MM.1S (cell line): ENCODE results near the gene CTSH.

Experiments
- DNase-seq: peaks from one replicate; pipeline ENCODE4 v3.0.0-alpha.2; 2015
- H2AFZ ChIP-seq: fragments of 300-600 bp; sonication (generic); 2 replicates; pipeline ENCODE4 v1.6.0; 2016; ENCODE audit warnings: antibody characterized with exemption, low read length
- H3F3A ChIP-seq: fragments of 300-600 bp; sonication (generic); 2 replicates; pipeline ENCODE4 v1.6.1; 2016; ENCODE audit warnings: mild to moderate bottlenecking, antibody characterized with exemption, low read length, moderate library complexity, mixed read lengths; ENCODE audit not compliant: insufficient read depth
- H3K27ac ChIP-seq: fragments of 300-600 bp; sonication (generic); 2 replicates; pipeline ENCODE4 v1.5.1; 2016; ENCODE audit warnings: mild to moderate bottlenecking, low read length
- H3K27me3 ChIP-seq: fragments of 300-600 bp; sonication (generic); replicated peaks from 2 replicates; pipeline ENCODE4 v1.6.0; 2016; ENCODE audit warnings: low read length; ENCODE audit not compliant: insufficient read depth
- H3K36me3 ChIP-seq: fragments of 300-600 bp; sonication (generic); replicated peaks from 2 replicates; pipeline ENCODE4 v1.6.1; 2016; ENCODE audit warnings: mild to moderate bottlenecking, low read length, mixed read lengths; ENCODE audit not compliant: insufficient read depth
- H3K4me1 ChIP-seq: fragments of 300-600 bp; sonication (generic); 2 replicates; pipeline ENCODE4 v1.6.1; 2016; ENCODE audit warnings: low read length, mixed read lengths
- H3K4me2 ChIP-seq: fragments of 300-600 bp; sonication (generic); 2 replicates; pipeline ENCODE4 v1.6.0; 2016; ENCODE audit warnings: low read depth, low read length
- H3K4me3 ChIP-seq: fragments of 300-600 bp; sonication (generic); 2 replicates; pipeline ENCODE4 v1.5.1; 2016; ENCODE audit warnings: low read length, mixed read lengths
- H3K79me2 ChIP-seq: fragments of 300-600 bp; sonication (generic); 2 replicates; pipeline ENCODE4 v1.6.1; 2016; ENCODE audit warnings: mixed run types, low read length, mixed read lengths
- H3K9ac ChIP-seq: fragments of 300-600 bp; sonication (generic); 2 replicates; pipeline ENCODE4 v1.6.1; 2016; ENCODE audit warnings: low read length, mixed read lengths
- H3K9me2 ChIP-seq: fragments of 300-600 bp; sonication (generic); replicated peaks from 2 replicates; pipeline ENCODE4 v1.6.1; 2016; ENCODE audit warnings: mild to moderate bottlenecking, low read length, mixed read lengths; ENCODE audit not compliant: insufficient read depth
- H3K9me3 ChIP-seq: fragments of 300-600 bp; sonication (generic); replicated peaks from 2 replicates; pipeline ENCODE4 v1.6.1; 2016; ENCODE audit warnings: mild to moderate bottlenecking, low read length, mixed read lengths; ENCODE audit not compliant: insufficient read depth
- H4K20me1 ChIP-seq: fragments of 300-600 bp; sonication (generic); 2 replicates; pipeline ENCODE4 v1.6.1; 2016; ENCODE audit warnings: mild to moderate bottlenecking, low read length, moderate library complexity, mixed read lengths; ENCODE audit not compliant: insufficient read depth
- EZH2 ChIP-seq: fragments of 300-600 bp; sonication (generic); optimal IDR thresholded peaks from 2 replicates; pipeline ENCODE3; 2017; ENCODE audit warnings: low read depth, mild to moderate bottlenecking, antibody characterized with exemption, low read length, mixed read lengths
- EZH2phosphoT487 ChIP-seq: fragments of 300-600 bp; sonication (generic); IDR thresholded peaks from 2 replicates; pipeline ENCODE4 v1.6.1; 2018; ENCODE audit warnings: antibody characterized with exemption, low read length
- TF ChIP-seq, protein P1 (sequence below): fragments of 300-600 bp; sonication (generic); IDR thresholded peaks from 2 replicates; pipeline ENCODE4 v1.5.1; 2016; ENCODE audit warnings: antibody characterized with exemption, low read length, mixed read lengths

CTSH gene

GRCh38 chr15:78875107-78875914 is 69.5 kb downstream of the CTSH start:
- Histone ChIP-seq H3K27ac (no peak overlapping the region), H3K4me1 (peaks cover 17% of the 10 kb centered on the region), H3K9me3 (no peaks in the 10 kb centered on the region), H2AFZ (no peak overlapping the region), H4K20me1 (peaks cover 67% of the 10 kb centered on the region), H3K4me2 (peak overlapping the region; percentile 46), H3K9me2 (no peaks in the 10 kb centered on the region), H3K9ac (no peak overlapping the region), H3K79me2 (peaks cover 75% of the 10 kb centered on the region), H3F3A (peaks cover 12% of the 10 kb centered on the region), H3K4me3 (peak overlapping the region; percentile 73), H3K36me3 (no peaks in the 10 kb centered on the region), H3K27me3 (no peaks in the 10 kb centered on the region)
- DNase-seq, result no peak
- TF ChIP-seq EZH2 (no peak), EZH2phosphoT487 (no peak)
- TF ChIP-seq, protein P1, sequence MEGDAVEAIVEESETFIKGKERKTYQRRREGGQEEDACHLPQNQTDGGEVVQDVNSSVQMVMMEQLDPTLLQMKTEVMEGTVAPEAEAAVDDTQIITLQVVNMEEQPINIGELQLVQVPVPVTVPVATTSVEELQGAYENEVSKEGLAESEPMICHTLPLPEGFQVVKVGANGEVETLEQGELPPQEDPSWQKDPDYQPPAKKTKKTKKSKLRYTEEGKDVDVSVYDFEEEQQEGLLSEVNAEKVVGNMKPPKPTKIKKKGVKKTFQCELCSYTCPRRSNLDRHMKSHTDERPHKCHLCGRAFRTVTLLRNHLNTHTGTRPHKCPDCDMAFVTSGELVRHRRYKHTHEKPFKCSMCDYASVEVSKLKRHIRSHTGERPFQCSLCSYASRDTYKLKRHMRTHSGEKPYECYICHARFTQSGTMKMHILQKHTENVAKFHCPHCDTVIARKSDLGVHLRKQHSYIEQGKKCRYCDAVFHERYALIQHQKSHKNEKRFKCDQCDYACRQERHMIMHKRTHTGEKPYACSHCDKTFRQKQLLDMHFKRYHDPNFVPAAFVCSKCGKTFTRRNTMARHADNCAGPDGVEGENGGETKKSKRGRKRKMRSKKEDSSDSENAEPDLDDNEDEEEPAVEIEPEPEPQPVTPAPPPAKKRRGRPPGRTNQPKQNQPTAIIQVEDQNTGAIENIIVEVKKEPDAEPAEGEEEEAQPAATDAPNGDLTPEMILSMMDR, result no peak

DNA sequence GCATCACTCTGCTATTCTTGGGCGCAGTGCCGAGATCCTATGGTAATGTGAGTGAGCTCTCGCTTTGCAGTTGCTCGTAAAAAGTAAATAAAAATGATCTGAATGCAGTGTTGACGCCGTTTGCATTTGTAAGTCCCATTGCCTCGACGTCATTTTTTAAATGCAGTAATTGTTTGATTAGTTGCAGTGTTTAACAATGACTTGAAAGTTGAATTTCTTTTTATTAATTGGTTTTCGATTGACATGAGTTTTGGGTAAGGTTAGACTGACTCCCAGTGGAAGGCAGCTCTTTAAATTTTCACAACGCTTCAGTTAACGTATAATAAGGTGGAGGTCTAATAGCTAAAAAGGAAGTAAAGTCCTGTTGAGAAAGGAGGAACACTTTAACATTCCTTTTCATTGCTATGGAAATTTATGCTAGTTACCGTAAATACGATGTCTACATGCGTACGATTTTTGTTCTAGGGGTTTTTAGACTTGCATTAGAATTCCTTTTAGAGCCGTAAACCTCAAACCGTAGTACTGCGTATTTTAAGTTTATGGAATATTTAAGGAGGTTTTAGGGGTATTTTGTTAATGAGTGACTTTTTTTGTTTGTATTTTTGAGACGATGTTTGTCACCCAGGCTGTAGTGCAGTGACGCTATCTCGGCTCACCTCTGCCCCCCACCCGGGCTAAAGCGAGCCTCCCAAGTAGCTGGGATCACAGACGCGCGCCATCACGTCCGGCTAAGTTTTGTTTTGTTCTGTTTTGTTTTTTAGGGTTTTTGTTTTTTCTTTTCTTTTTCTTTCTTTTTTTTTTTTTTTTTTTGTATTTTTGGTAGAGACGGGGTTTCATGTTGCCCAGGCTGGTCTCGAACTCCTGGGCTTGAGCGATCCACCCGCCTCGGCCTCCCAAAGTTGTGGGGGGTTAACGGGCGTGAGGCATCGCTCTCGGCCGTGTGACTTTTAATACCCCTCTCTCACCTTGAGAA is 70.8 kb downstream of the CTSH start:
- Histone ChIP-seq H3K4me2 (peak overlapping the region; percentile 46), H4K20me1 (peaks cover 55% of the 10 kb centered on the region)

More for the DNA sequence above, 70.8 kb downstream of the CTSH start:
- H3K9me2 ChIP-seq, result no peaks in the 10 kb centered on the region
- H3K79me2 ChIP-seq, result peaks cover 63% of the 10 kb centered on the region
- H3K4me1 ChIP-seq, result peaks cover 17% of the 10 kb centered on the region
- no peaks in the 10 kb centered on the region for H3K9me3 ChIP-seq
- no peaks in the 10 kb centered on the region for H3K27me3 ChIP-seq
- peaks cover 12% of the 10 kb centered on the region for H3F3A ChIP-seq
- no peak for TF ChIP-seq EZH2
- TF ChIP-seq, protein P1, result no peak
- no peak for TF ChIP-seq EZH2phosphoT487
- DNase-seq, result peak; percentile 11
- peak overlapping the region; percentile 100 for H3K9ac ChIP-seq
- H2AFZ ChIP-seq, result no peak overlapping the region
- no peaks in the 10 kb centered on the region for H3K36me3 ChIP-seq
- H3K27ac ChIP-seq, result peak overlapping the region; percentile 100
- H3K4me3 ChIP-seq, result peak overlapping the region; percentile 73
